GM06990 (cell line): ENCODE data around the gene JUND.

Experiments
- DNase-seq: peaks from one replicate; pipeline ENCODE4 v3.0.0-alpha.2; 2011; ENCODE audit not compliant: insufficient read length; ENCODE audit errors: extremely low read depth
- H3K27me3 ChIP-seq: replicated peaks from 2 replicates; pipeline ENCODE4 v1.6.0; 2011; ENCODE audit warnings: low read length; ENCODE audit not compliant: control insufficient read depth, insufficient read depth
- H3K36me3 ChIP-seq: 2 replicates; pipeline ENCODE4 v1.5.1; 2011; ENCODE audit warnings: low read length; ENCODE audit not compliant: control insufficient read depth, insufficient read depth
- H3K4me3 ChIP-seq: replicated peaks from 2 replicates; pipeline ENCODE4 v1.5.1; 2011; ENCODE audit warnings: low read depth, mild to moderate bottlenecking, control low read depth, low read length
- TF ChIP-seq, protein P1 (sequence below): IDR thresholded peaks from 2 replicates; pipeline ENCODE4 v1.5.1; 2011; ENCODE audit warnings: low read length, control low read depth, mild to moderate bottlenecking, inconsistent platforms; ENCODE audit not compliant: insufficient read depth, poor library complexity, severe bottlenecking

The JUND gene

DNA sequence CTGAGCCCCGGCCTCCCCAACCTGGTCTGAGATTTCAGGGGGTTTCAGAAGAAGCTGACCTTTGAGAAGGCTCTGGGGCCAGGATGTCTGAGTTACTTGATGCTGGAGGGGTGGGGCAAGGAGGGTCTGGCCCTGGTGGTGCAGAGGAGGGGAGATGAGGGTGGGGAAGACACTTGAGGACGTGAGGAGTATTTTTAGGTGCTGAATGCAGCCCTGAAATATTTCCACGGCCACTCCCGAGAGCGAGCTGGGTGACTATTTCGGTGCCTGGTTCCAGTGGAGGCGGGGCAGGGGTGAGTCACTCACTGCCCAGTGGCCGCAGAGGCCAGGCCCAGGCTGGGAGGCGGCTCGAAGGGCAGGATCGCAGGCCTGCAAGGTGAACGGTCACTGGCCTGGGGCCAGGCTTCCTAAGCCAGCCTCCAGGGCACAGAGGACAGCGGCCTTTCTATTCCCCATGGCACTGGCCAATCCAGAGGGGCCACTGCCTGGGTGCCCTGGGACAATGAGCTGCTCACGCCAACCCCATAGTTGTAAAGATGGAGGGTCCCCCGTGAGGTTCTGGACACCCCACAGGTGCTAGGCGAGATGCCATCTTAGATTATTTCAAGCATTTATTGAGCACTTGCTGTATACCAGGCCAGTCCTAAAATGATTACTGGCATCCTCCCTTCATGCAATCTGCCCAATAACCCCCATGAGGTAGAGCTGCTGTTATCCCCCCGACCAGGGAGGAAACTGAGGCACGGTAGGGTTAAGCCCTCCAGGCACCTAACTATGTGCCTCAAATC lies 19.7 kb upstream of the JUND start:
- Histone ChIP-seq H3K27me3 (no peaks in the 10 kb centered on the region), H3K4me3 (no peak overlapping the region), H3K36me3 (no peaks in the 10 kb centered on the region)
- DNase-seq, result no peak
- TF ChIP-seq, protein P1, sequence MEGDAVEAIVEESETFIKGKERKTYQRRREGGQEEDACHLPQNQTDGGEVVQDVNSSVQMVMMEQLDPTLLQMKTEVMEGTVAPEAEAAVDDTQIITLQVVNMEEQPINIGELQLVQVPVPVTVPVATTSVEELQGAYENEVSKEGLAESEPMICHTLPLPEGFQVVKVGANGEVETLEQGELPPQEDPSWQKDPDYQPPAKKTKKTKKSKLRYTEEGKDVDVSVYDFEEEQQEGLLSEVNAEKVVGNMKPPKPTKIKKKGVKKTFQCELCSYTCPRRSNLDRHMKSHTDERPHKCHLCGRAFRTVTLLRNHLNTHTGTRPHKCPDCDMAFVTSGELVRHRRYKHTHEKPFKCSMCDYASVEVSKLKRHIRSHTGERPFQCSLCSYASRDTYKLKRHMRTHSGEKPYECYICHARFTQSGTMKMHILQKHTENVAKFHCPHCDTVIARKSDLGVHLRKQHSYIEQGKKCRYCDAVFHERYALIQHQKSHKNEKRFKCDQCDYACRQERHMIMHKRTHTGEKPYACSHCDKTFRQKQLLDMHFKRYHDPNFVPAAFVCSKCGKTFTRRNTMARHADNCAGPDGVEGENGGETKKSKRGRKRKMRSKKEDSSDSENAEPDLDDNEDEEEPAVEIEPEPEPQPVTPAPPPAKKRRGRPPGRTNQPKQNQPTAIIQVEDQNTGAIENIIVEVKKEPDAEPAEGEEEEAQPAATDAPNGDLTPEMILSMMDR, result no peak

DNA sequence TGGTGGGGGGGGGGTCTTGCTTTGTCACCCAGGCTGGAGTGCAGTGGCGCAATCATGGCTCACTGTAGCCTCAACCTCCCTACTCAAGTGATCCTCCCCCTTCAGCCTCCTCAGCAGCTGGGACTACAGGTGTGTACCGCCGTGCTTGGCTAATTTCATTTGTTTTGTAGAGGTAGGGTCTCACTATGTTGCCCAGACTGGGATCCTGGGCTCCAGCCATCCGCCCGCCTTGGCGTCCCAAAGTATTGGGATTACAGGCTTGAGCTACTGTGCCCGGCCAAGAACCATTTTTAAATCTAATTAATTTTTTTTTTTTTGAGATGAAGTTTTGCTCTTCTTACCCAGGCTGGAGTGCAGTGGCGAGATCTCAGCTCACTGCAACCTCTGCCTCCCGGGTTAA lies 18.2 kb upstream of the JUND start:
- no peak overlapping the region for H3K4me3 ChIP-seq
- DNase-seq, result no peak
- H3K36me3 ChIP-seq, result no peaks in the 10 kb centered on the region
- no peaks in the 10 kb centered on the region for H3K27me3 ChIP-seq
- TF ChIP-seq, protein P1, result no peak

DNA sequence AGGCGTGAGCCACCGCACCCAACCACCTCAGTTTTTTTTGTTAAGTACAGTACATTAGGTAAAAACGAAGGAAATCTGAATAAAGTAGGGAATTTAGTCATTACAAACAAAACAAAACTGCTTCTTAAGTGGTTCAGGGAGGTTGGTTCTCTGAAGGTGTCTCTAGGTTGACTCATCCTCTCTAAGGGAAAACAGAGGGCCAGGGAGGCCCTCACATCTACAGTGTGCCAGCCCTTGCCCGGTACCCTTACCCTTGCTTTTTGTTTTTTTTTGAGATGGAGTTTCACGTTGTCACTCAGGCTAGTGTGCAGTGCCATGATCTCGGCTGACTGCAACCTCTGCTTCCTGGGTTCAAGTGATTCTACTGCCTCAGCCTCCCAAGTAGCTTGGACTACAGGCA lies 17.2 kb upstream of the JUND start:
- Histone ChIP-seq H3K36me3 (no peaks in the 10 kb centered on the region), H3K4me3 (no peak overlapping the region), H3K27me3 (no peaks in the 10 kb centered on the region)
- no peak for DNase-seq
- TF ChIP-seq, protein P1, result no peak

DNA sequence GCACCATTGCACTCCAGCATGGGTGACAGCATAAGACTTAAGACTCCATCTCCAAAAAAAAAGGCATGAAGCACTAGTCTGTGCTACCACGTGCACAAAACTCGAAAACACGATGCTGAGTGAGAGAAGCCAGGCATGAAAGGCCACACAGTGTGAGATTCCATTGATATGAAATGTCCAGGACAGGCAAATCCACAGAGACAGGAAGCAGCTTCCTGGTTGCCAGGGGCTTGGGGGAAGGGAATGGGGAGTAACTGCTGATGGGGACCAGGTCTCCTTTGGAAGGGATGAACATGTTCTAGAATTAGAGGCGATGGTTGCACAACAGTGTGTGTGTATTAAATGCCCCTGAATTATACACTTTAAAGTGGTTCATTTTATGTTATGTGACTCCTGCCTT lies 15.9 kb upstream of the JUND start:
- Histone ChIP-seq H3K36me3 (no peaks in the 10 kb centered on the region), H3K4me3 (no peak overlapping the region), H3K27me3 (no peaks in the 10 kb centered on the region)
- DNase-seq, result no peak
- TF ChIP-seq, protein P1, result no peak

DNA sequence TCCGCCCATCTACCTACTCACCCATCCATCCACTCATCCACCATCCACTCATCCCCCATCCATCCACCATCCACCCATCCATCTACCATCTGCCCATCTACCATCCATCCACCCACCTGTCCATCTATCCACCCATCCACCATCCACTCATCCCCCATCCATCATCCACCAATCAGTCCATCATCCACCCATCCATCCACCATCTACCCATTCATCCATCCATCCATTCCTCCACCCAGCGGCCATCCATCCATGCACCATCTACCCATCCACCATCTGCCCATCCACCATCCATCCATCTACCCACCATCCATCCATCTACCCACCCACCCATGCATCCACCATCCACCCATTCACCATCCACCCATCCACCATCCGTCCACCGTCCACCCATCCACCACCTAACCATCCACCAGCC lies 13.6 kb upstream of the JUND start:
- Histone ChIP-seq H3K36me3 (no peaks in the 10 kb centered on the region), H3K27me3 (no peaks in the 10 kb centered on the region), H3K4me3 (no peak overlapping the region)
- TF ChIP-seq, protein P1, result no peak
- DNase-seq, result no peak
